K562 (cell line): ENCODE data around the gene RBM19. TPM values are rescaled to one million over a fixed set of nuclear protein-coding genes. Genes with fewer than 3 reads are reported as not detected.

ENCODE experiments used
- ATAC-seq: fragments of 200-7000 bp; cut with Tn5 transposase; 3 replicates; pipeline ENCODE4 v1.9.1; 2020; ENCODE audit warnings: moderate library complexity
- BruUV-seq: library from RNA; stranded (reverse); fragments of 400-500 nt; replicated peaks from 2 replicates; lab custom pipeline; 2021; lab: Mats Ljungman, UMichigan
- CTCF ChIA-PET: fragments of 300-600 bp; formaldehyde crosslinking; extraction: SDS; loops from one replicate; lab custom pipeline; 2021; ENCODE audit warnings: low intra/inter-chr PET ratio; lab: Yijun Ruan, JAX
- POLR2A ChIA-PET: fragments of 300-600, 350-650 bp; sonication (Branson Sonifier 250); formaldehyde crosslinking; extraction: SDS; loops from one replicate; lab custom pipeline; 2021; ENCODE audit warnings: antibody characterized with exemption, inconsistent platforms; lab: Yijun Ruan, JAX
- DNase-seq, 4 experiments: peaks; one replicate each; pipeline versions ENCODE4 v3.0.0 to v3.0.0-alpha.2; 2011 to 2018; ENCODE audit warnings: low spot score in 3 of 4, mixed read lengths in 3 of 4; ENCODE audit errors: extremely low read depth in 1 of 4
- FAIRE-seq: peaks from 2 replicates; lab custom pipeline; 2011; peaks lifted over from hg19 to GRCh38; lab: Jason Lieb, UNC
- H2AFZ ChIP-seq: 2 replicates; pipeline ENCODE4 v1.6.0; 2011; ENCODE audit warnings: low read depth, low read length, control low read depth, inconsistent platforms
- H3K27ac ChIP-seq: fragments of 200-600 bp; 3 replicates; pipeline ENCODE4 v1.8.0; 2011; ENCODE audit warnings: low read depth, mild to moderate bottlenecking, control low read depth, inconsistent platforms, low read length, moderate library complexity, mixed read lengths; ENCODE audit errors: extremely low read depth
- H3K27me3 ChIP-seq, 2 experiments: fragments of 300-600 bp in 1 of 2; 2 replicates in 1 of 2; 3 replicates in 1 of 2; pipeline versions ENCODE4 v1.6.0 to v1.8.0; 2011; ENCODE audit warnings: inconsistent platforms in 2 of 2, low read length in 2 of 2, mild to moderate bottlenecking in 1 of 2, mixed read lengths in 1 of 2, moderate library complexity in 1 of 2; ENCODE audit not compliant: control insufficient read depth in 2 of 2, insufficient read depth in 2 of 2
- H3K36me3 ChIP-seq: fragments of 300-600 bp; 3 replicates; pipeline ENCODE4 v1.8.0; 2011; ENCODE audit warnings: mild to moderate bottlenecking, low read length, inconsistent platforms; ENCODE audit not compliant: control insufficient read depth, insufficient read depth
- H3K4me1 ChIP-seq, 2 experiments: fragments of 200-600 bp in 1 of 2; replicated peaks in 1 of 2; 2 replicates in 1 of 2; 3 replicates in 1 of 2; pipeline versions ENCODE4 v1.5.1 to v1.8.0; 2011; ENCODE audit warnings: inconsistent platforms in 2 of 2, low read length in 2 of 2, mild to moderate bottlenecking in 1 of 2, mixed read lengths in 1 of 2, moderate library complexity in 1 of 2; ENCODE audit not compliant: control insufficient read depth in 2 of 2, insufficient read depth in 2 of 2
- H3K4me2 ChIP-seq: 2 replicates; pipeline ENCODE4 v1.6.1; 2011; ENCODE audit warnings: low read length, control low read depth, inconsistent platforms, mixed read lengths; ENCODE audit not compliant: insufficient read depth
- H3K4me3 ChIP-seq: fragments of 200-600 bp; sonication (generic), shearing (Covaris generic); 2 replicates; pipeline ENCODE4 v1.5.1; 2016; ENCODE audit warnings: control low read depth, inconsistent platforms
- H3K79me2 ChIP-seq: fragments of 200-600 bp; 3 replicates; pipeline ENCODE4 v1.8.0; 2011; ENCODE audit warnings: low read length, inconsistent platforms; ENCODE audit not compliant: control insufficient read depth, insufficient read depth
- H3K9ac ChIP-seq, 2 experiments: 2 replicates each; pipeline versions ENCODE4 v1.6.0 to v1.6.1; 2011; ENCODE audit warnings: low read depth in 2 of 2, low read length in 2 of 2, control low read depth in 1 of 2, inconsistent platforms in 1 of 2, mild to moderate bottlenecking in 1 of 2, mixed read lengths in 1 of 2; ENCODE audit not compliant: insufficient read depth in 1 of 2
- H3K9me1 ChIP-seq: one replicate; pipeline ENCODE4 v1.6.0; 2011; ENCODE audit warnings: inconsistent platforms, mild to moderate bottlenecking, low read length, moderate library complexity; ENCODE audit not compliant: control insufficient read depth, insufficient read depth
- H3K9me3 ChIP-seq: replicated peaks from 2 replicates; pipeline ENCODE4 v1.5.1; 2011; ENCODE audit warnings: low read depth, low read length, inconsistent platforms; ENCODE audit not compliant: control insufficient read depth, insufficient read depth
- H4K20me1 ChIP-seq: replicated peaks from 2 replicates; pipeline ENCODE4 v1.6.1; 2011; ENCODE audit warnings: low read length, inconsistent platforms, mixed read lengths; ENCODE audit not compliant: control insufficient read depth, insufficient read depth
- ELF1 ChIP-seq: fragments of 200-800 bp; sonication (Bioruptor generic); IDR thresholded peaks from 2 replicates; pipeline ENCODE4 v1.6.1; 2016; ENCODE audit warnings: missing genetic modification characterization, missing compliant biosample characterization
- NCOA1 ChIP-seq: fragments of 450-650 bp; IDR thresholded peaks from 2 replicates; pipeline ENCODE4 v1.6.1; 2016; ENCODE audit warnings: low read depth
- NCOA2 ChIP-seq, 2 experiments: fragments of 450-650 bp; IDR thresholded peaks; 2 replicates each; pipeline ENCODE4 v1.6.1; 2018; ENCODE audit warnings: mild to moderate bottlenecking in 2 of 2, moderate library complexity in 1 of 2; ENCODE audit not compliant: partially characterized antibody in 2 of 2
- PHB2 ChIP-seq: fragments of 450-650 bp; IDR thresholded peaks from 2 replicates; pipeline ENCODE4 v1.6.1; 2017; ENCODE audit warnings: low read depth
- PHTF2 ChIP-seq: fragments of 250-450 bp; sonication (Bioruptor Pico); IDR thresholded peaks from 2 replicates; pipeline ENCODE4 v1.5.0; 2021; ENCODE audit warnings: mild to moderate bottlenecking
- PYGO2 ChIP-seq: fragments of 450-650 bp; IDR thresholded peaks from 2 replicates; pipeline ENCODE4 v1.6.1; 2016; ENCODE audit warnings: mild to moderate bottlenecking, missing genetic modification characterization, moderate library complexity, missing compliant biosample characterization
- SP2 ChIP-seq: IDR thresholded peaks from 2 replicates; pipeline ENCODE4 v1.6.1; 2011; ENCODE audit warnings: mild to moderate bottlenecking, low read depth, low read length, moderate library complexity; ENCODE audit not compliant: poor library complexity, severe bottlenecking; ENCODE audit errors: extremely low read depth
- ZNF431 ChIP-seq: sonication (generic); formaldehyde crosslinking; IDR thresholded peaks from 2 replicates; pipeline ENCODE4 v1.8.0; 2022; ENCODE audit warnings: mild to moderate bottlenecking, missing genetic modification reagents
- WGBS: fragments of 100-300 bp; shearing (Covaris generic); methylation state at CpG from one replicate; pipeline ENCODE4 v1.1.6; 2016; ENCODE audit warnings: low coverage, mixed read lengths; ENCODE audit not compliant: insufficient coverage; ENCODE audit errors: missing lambda C conversion rate; 5-methylcytosine and 5-hydroxymethylcytosine counted together
- in situ Hi-C: fragments of 300-500 bp; cut with MboI; formaldehyde crosslinking; loops from 4 replicates; pipeline ENCODE4 v1.15.0; 2018; ENCODE audit warnings: inconsistent platforms, mixed read lengths
- intact Hi-C: fragments of 100-400 bp; cut with micrococcal nuclease; formaldehyde crosslinking; loops from 2 replicates; pipeline ENCODE4 v1.14.2; 2022
- polyA plus RNA-seq, 8 experiments: library from polyadenylated mRNA; depleted of rRNA in 4 of 8; stranded (reverse) in 5 of 8; unstranded in 3 of 8; fragments of >200 nt; fragmentation: Nextera tagmentation in 2 of 8; fragmentation: Illumina TruSeq in 1 of 8; extraction: Ambion mirVana in 2 of 8; extraction: Trizol in 1 of 8; gene quantifications; 2 replicates each; pipeline versions ENCODE4 v1.2.1 to v1.2.3, GENCODE V29; 2011 to 2014; ENCODE audit warnings: inconsistent platforms in 1 of 8, missing spikeins in 1 of 8
- total RNA-seq, 7 experiments: library from RNA; depleted of rRNA in 6 of 7; stranded (reverse); fragments of >200 nt in 6 of 7; fragmentation: Illumina TruSeq in 2 of 7; extraction: Trizol in 2 of 7; gene quantifications; 2 replicates each; pipeline versions ENCODE4 v1.2.1 to v1.2.3, GENCODE V29; 2011 to 2021; ENCODE audit warnings: low replicate concordance in 1 of 7
- TF ChIP-seq, protein P1 (sequence below): sonication (generic); formaldehyde crosslinking; IDR thresholded peaks from 2 replicates; pipeline ENCODE4 v1.8.0; 2022; ENCODE audit warnings: mild to moderate bottlenecking, missing genetic modification reagents, borderline replicate concordance

RBM19 gene
- total and polyA plus RNA-seq, 9 of the 15 experiments (the other 6 are each of a cell fraction or from before 2014, with no cell fraction given) = 16.0 to 58.4 (median 37.9) TPM

- TF ChIP-seq, protein P1, sequence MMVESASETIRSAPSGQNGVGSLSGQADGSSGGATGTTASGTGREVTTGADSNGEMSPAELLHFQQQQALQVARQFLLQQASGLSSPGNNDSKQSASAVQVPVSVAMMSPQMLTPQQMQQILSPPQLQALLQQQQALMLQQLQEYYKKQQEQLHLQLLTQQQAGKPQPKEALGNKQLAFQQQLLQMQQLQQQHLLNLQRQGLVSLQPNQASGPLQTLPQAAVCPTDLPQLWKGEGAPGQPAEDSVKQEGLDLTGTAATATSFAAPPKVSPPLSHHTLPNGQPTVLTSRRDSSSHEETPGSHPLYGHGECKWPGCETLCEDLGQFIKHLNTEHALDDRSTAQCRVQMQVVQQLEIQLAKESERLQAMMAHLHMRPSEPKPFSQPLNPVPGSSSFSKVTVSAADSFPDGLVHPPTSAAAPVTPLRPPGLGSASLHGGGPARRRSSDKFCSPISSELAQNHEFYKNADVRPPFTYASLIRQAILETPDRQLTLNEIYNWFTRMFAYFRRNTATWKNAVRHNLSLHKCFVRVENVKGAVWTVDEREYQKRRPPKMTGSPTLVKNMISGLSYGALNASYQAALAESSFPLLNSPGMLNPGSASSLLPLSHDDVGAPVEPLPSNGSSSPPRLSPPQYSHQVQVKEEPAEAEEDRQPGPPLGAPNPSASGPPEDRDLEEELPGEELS = no peak
- TF ChIP-seq PHTF2 (CRISPR knock-in tag) (no peak), NCOA2 (IDR thresholded peaks at IDR 0.05; ENCODE audit: partially characterized antibody in 2 of 2) (no peak), ELF1 (tag) (no peak), SP2 (no peak), PHB2 (no peak), PYGO2 (tag) (no peak), NCOA1 (no peak), ZNF431 (CRISPR knock-in tag) (no peak)
Observed at GRCh38 chr12:113898466-113898865, 67.7 kb downstream of the RBM19 start.

More at GRCh38 chr12:113898466-113898865, 67.7 kb downstream of the RBM19 start:
- Histone ChIP-seq H4K20me1 (no peaks in the 10 kb centered on the region), H3K9me1 (no peaks in the 10 kb centered on the region), H3K9ac (no peak overlapping the region), H3K4me2 (no peak overlapping the region), H3K36me3 (peaks cover 41% of the 10 kb centered on the region; the same call in 2 of the 3 replicates), H3K27ac (no peak overlapping the region), H3K4me1 (peaks cover 3 to 7% of the 10 kb centered on the region in 2 experiments; a peak in 4 of 5 replicates), H2AFZ (no peak overlapping the region), H3K27me3 (no peaks in the 10 kb centered on the region), H3K79me2 (no peaks in the 10 kb centered on the region), H3K4me3 (no peak overlapping the region), H3K9me3 (no peaks in the 10 kb centered on the region)
- CTCF ChIA-PET = no interaction called here
- no TSS peak for BruUV-seq
- WGBS = 86% methylated on average over 8 of the region's 8 CpGs
- no peak for DNase-seq
- no peak for ATAC-seq
- POLR2A ChIA-PET = no interaction called here
- intact Hi-C loops (no loop called here), in situ Hi-C loops (no loop called here)
- FAIRE-seq = no peak
